ENCODE results near the gene UBN2. TPM values are rescaled to one million over a fixed set of nuclear protein-coding genes. Genes with fewer than 3 reads are reported as not detected.

UBN2 gene
- total and polyA plus RNA-seq, 4 experiments from 2014 or later: 0.49 to 26.7 (median 13.6) TPM

GRCh38 chr7:139334399-139335150 lies 103.5 kb downstream of the UBN2 start:
- intact Hi-C loops (cut with micrococcal nuclease): no loop called here
- Mint-ChIP-seq H3K4me3 (no peak overlapping the region), H3K9me3 (peaks cover 0 to 5% (median 0%) of the 10 kb centered on the region in 8 donors), H3K36me3 (no peaks in the 10 kb centered on the region), H3K27ac (no peak overlapping the region), H3K4me1 (peaks cover 9 to 25% (median 17%) of the 10 kb centered on the region in 4 donors), H3K27me3 (no peaks in the 10 kb centered on the region)
- Histone ChIP-seq H3K4me3 (ENCODE audit: low read length in 2 of 2) (no peak overlapping the region), H3K27ac (ENCODE audit: low read depth, low read length) (no peak overlapping the region), H3K4me1 (ENCODE audit: insufficient read depth, low read length) (peaks cover 10% of the 10 kb centered on the region), H3K27me3 (ENCODE audit: insufficient read depth, low read length) (no peaks in the 10 kb centered on the region), H3K9me3 (ENCODE audit: control insufficient read depth in 1 of 2, low read length in 2 of 2) (no peaks in the 10 kb centered on the region), H3K36me3 (ENCODE audit: insufficient read depth, low read length) (no peaks in the 10 kb centered on the region)
- CTCF ChIA-PET (ENCODE audit: partially characterized antibody): interaction anchor here (0.6 to 1.3 kb wide), 2 partner anchors 9 to 100 kb away, joined by 3 read pairs; no protein-coding TSS in a partner anchor
- DNase-seq: no peak
- POLR2A ChIA-PET (ENCODE audit: partially characterized antibody): no interaction called here

- H3K36me3 ChIP-seq (ENCODE audit: insufficient read depth, low read length): no peaks in the 10 kb centered on the region
- H3K36me3 Mint-ChIP-seq: peaks cover 0 to 18% of the 10 kb centered on the region in 2 donors
- H3K27ac Mint-ChIP-seq: peak overlapping the region; percentile 6 to 100 (median 100)
- no peak overlapping the region for H3K4me3 ChIP-seq (ENCODE audit: low read length in 2 of 2)
- peak overlapping the region; percentile 72 to 99 (median 97) for H3K4me3 Mint-ChIP-seq
- H3K27me3 Mint-ChIP-seq: peaks cover 3 to 6% of the 10 kb centered on the region in 2 donors
- peaks cover 20% of the 10 kb centered on the region for H3K4me1 ChIP-seq (ENCODE audit: insufficient read depth, low read length)
- intact Hi-C loops (cut with micrococcal nuclease): no loop called here
- peaks cover 0 to 17% (median 4%) of the 10 kb centered on the region in 8 donors for H3K9me3 Mint-ChIP-seq
- no peaks in the 10 kb centered on the region for H3K9me3 ChIP-seq (ENCODE audit: control insufficient read depth in 1 of 2, low read length in 2 of 2)
- no peak for DNase-seq
- peaks cover 14 to 41% (median 24%) of the 10 kb centered on the region in 4 donors for H3K4me1 Mint-ChIP-seq
- H3K27ac ChIP-seq (ENCODE audit: low read depth, low read length): no peak overlapping the region
- CTCF ChIA-PET (ENCODE audit: partially characterized antibody): interaction anchor here (1.6 kb wide), 2 partner anchors 21 to 87 kb away, joined by 4 to 8 read pairs; partner anchors contain the start of gene LUC7L2
- no peaks in the 10 kb centered on the region for H3K27me3 ChIP-seq (ENCODE audit: insufficient read depth, low read length)
- POLR2A ChIA-PET (ENCODE audit: partially characterized antibody): interaction anchor here (0.7 to 4.9 kb wide), 5 partner anchors 15 to 244 kb away, joined by 3 to 107 read pairs (median 3); partner anchors contain the start of gene LUC7L2
Measured at GRCh38 chr7:139339025-139339424, 108.0 kb downstream of the UBN2 start.

- Histone ChIP-seq H3K27me3 (ENCODE audit: insufficient read depth, low read length) (no peaks in the 10 kb centered on the region), H3K9me3 (ENCODE audit: control insufficient read depth in 1 of 2, low read length in 2 of 2) (no peaks in the 10 kb centered on the region), H3K27ac (ENCODE audit: low read depth, low read length) (peak overlapping the region; percentile 100), H3K36me3 (ENCODE audit: insufficient read depth, low read length) (no peaks in the 10 kb centered on the region), H3K4me1 (ENCODE audit: insufficient read depth, low read length) (peaks cover 20% of the 10 kb centered on the region), H3K4me3 (ENCODE audit: low read length in 2 of 2) (peak overlapping the region; percentile 95 to 96)
- Mint-ChIP-seq H3K4me1 (peaks cover 15 to 45% (median 24%) of the 10 kb centered on the region in 4 donors), H3K27me3 (peaks cover 3 to 6% of the 10 kb centered on the region in 2 donors), H3K27ac (peak overlapping the region; percentile 100), H3K4me3 (peak overlapping the region; percentile 95 to 99 (median 98)), H3K36me3 (peaks cover 0 to 21% of the 10 kb centered on the region in 2 donors), H3K9me3 (peaks cover 0 to 17% (median 3%) of the 10 kb centered on the region in 8 donors)
- CTCF ChIA-PET (ENCODE audit: partially characterized antibody): interaction anchor here (0.9 to 1.6 kb wide), 3 partner anchors 20 to 104 kb away, joined by 3 to 8 read pairs (median 4); partner anchors contain the start of gene LUC7L2
- POLR2A ChIA-PET (ENCODE audit: partially characterized antibody): interaction anchor here (0.7 to 4.9 kb wide), 14 partner anchors 14 to 245 kb away, joined by 3 to 107 read pairs (median 3); partner anchors contain the start of genes LUC7L2 and UBN2
- intact Hi-C loops (cut with micrococcal nuclease): loop anchor here (1.0 to 10.0 kb wide), 11 partner anchors 20 to 1335 kb away; partner anchors contain the start of genes ADCK2, LUC7L2, MKRN1 and UBN2
- DNase-seq: no peak
Measured at GRCh38 chr7:139339698-139340036, 108.6 kb downstream of the UBN2 start.

- peak overlapping the region; percentile 95 to 96 for H3K4me3 ChIP-seq (ENCODE audit: low read length in 2 of 2)
- no peaks in the 10 kb centered on the region for H3K27me3 ChIP-seq (ENCODE audit: insufficient read depth, low read length)
- Mint-ChIP-seq H3K4me3 (peak overlapping the region; percentile 95 to 99 (median 98)), H3K9me3 (peaks cover 0 to 17% (median 3%) of the 10 kb centered on the region in 8 donors), H3K4me1 (peaks cover 17 to 45% (median 27%) of the 10 kb centered on the region in 4 donors), H3K27ac (peak overlapping the region; percentile 100), H3K36me3 (peaks cover 0 to 21% of the 10 kb centered on the region in 2 donors), H3K27me3 (peaks cover 3 to 6% of the 10 kb centered on the region in 2 donors)
- H3K4me1 ChIP-seq (ENCODE audit: insufficient read depth, low read length): peaks cover 20% of the 10 kb centered on the region
- DNase-seq: peak; percentile 97 to 100 (median 98)
- no peaks in the 10 kb centered on the region for H3K36me3 ChIP-seq (ENCODE audit: insufficient read depth, low read length)
- CTCF ChIA-PET (ENCODE audit: partially characterized antibody): interaction anchor here (0.9 to 1.6 kb wide), 3 partner anchors 20 to 104 kb away, joined by 3 to 8 read pairs (median 4); partner anchors contain the start of gene LUC7L2
- POLR2A ChIA-PET (ENCODE audit: partially characterized antibody): interaction anchor here (0.6 to 4.9 kb wide), 14 partner anchors 13 to 245 kb away, joined by 3 to 107 read pairs (median 3); partner anchors contain the start of genes LUC7L2 and UBN2
- H3K27ac ChIP-seq (ENCODE audit: low read depth, low read length): peak overlapping the region; percentile 100
- no peaks in the 10 kb centered on the region for H3K9me3 ChIP-seq (ENCODE audit: control insufficient read depth in 1 of 2, low read length in 2 of 2)
- intact Hi-C loops (cut with micrococcal nuclease): loop anchor here (1.0 to 10.0 kb wide), 11 partner anchors 19 to 1335 kb away; partner anchors contain the start of genes ADCK2, LUC7L2, MKRN1 and UBN2
Measured at GRCh38 chr7:139340037-139340807, 109.2 kb downstream of the UBN2 start.

- ChIA-PET POLR2A (ENCODE audit: partially characterized antibody) (interaction anchor here (0.6 to 4.9 kb wide), 7 partner anchors 13 to 246 kb away, joined by 3 to 107 read pairs (median 5); partner anchors contain the start of genes LUC7L2 and UBN2), CTCF (ENCODE audit: partially characterized antibody) (no interaction called here)
- Histone ChIP-seq H3K27ac (ENCODE audit: low read depth, low read length) (peak overlapping the region; percentile 100), H3K36me3 (ENCODE audit: insufficient read depth, low read length) (no peaks in the 10 kb centered on the region), H3K9me3 (ENCODE audit: control insufficient read depth in 1 of 2, low read length in 2 of 2) (no peaks in the 10 kb centered on the region), H3K4me3 (ENCODE audit: low read length in 2 of 2) (peak overlapping the region; percentile 95 to 96), H3K27me3 (ENCODE audit: insufficient read depth, low read length) (no peaks in the 10 kb centered on the region), H3K4me1 (ENCODE audit: insufficient read depth, low read length) (peaks cover 20% of the 10 kb centered on the region)
- Mint-ChIP-seq H3K36me3 (peaks cover 0 to 21% of the 10 kb centered on the region in 2 donors), H3K9me3 (peaks cover 0 to 17% (median 3%) of the 10 kb centered on the region in 8 donors), H3K4me1 (peaks cover 17 to 45% (median 29%) of the 10 kb centered on the region in 4 donors), H3K4me3 (peak overlapping the region; percentile 95 to 99 (median 98)), H3K27ac (peak overlapping the region; percentile 100), H3K27me3 (peaks cover 3 to 6% of the 10 kb centered on the region in 2 donors)
- intact Hi-C loops (cut with micrococcal nuclease): loop anchor here (1.0 to 10.0 kb wide), 11 partner anchors 19 to 1334 kb away; partner anchors contain the start of genes ADCK2, LUC7L2, MKRN1 and UBN2
- no peak for DNase-seq
Measured at GRCh38 chr7:139340808-139341057, 109.7 kb downstream of the UBN2 start.

- peak within 1 kb of the TSS; percentile 95 to 96 for H3K4me3 ChIP-seq (ENCODE audit: low read length in 2 of 2)
- CTCF ChIA-PET (ENCODE audit: partially characterized antibody): no interaction called here
- POLR2A ChIA-PET (ENCODE audit: partially characterized antibody): interaction anchor here (0.6 to 4.9 kb wide), 5 partner anchors 12 to 109 kb away, joined by 3 to 107 read pairs (median 4); partner anchors contain the start of gene LUC7L2
Measured at GRCh38 chr7:139341058-139341775, 110.2 kb downstream of the UBN2 start, which contains the start of gene FMC1. Gene FMC1 (plus strand): TSS chr7:139341337. CDS start chr7:139341385, 48 bp downstream.

More at GRCh38 chr7:139341058-139341775, 110.2 kb downstream of the UBN2 start, which contains the start of gene FMC1:
- H3K4me3 Mint-ChIP-seq: peak within 1 kb of the TSS; percentile 95 to 99 (median 98)
- intact Hi-C loops (cut with micrococcal nuclease): loop anchor here (2.0 to 10.0 kb wide), 5 partner anchors 54 to 1334 kb away; partner anchors contain the start of genes ADCK2, MKRN1 and ZC3HAV1L
- H3K27ac Mint-ChIP-seq: peak within 1 kb of the TSS; percentile 100
- Histone ChIP-seq H3K27ac (ENCODE audit: low read depth, low read length) (peak within 1 kb of the TSS; percentile 100), H3K36me3 (ENCODE audit: insufficient read depth, low read length) (no peaks in the 10 kb centered on the region), H3K4me1 (ENCODE audit: insufficient read depth, low read length) (peaks cover 20% of the 10 kb centered on the region), H3K27me3 (ENCODE audit: insufficient read depth, low read length) (no peaks in the 10 kb centered on the region), H3K9me3 (ENCODE audit: control insufficient read depth in 1 of 2, low read length in 2 of 2) (no peaks in the 10 kb centered on the region)
- H3K27me3 Mint-ChIP-seq: peaks cover 3 to 6% of the 10 kb centered on the region in 2 donors
- H3K4me1 Mint-ChIP-seq: peaks cover 17 to 45% (median 29%) of the 10 kb centered on the region in 4 donors
- H3K9me3 Mint-ChIP-seq: peaks cover 0 to 17% (median 3%) of the 10 kb centered on the region in 8 donors
- peak; percentile 85 to 96 (median 88) for DNase-seq
- H3K36me3 Mint-ChIP-seq: peaks cover 1 to 22% of the 10 kb centered on the region in 2 donors
